ENCODE results near the gene TTYH3.
"Not testable (repeated sequence)": the region's sequence is repeated elsewhere in the genome, so short reads cannot be mapped to it uniquely, and the experiment has no call there.

TTYH3 gene, protein sequence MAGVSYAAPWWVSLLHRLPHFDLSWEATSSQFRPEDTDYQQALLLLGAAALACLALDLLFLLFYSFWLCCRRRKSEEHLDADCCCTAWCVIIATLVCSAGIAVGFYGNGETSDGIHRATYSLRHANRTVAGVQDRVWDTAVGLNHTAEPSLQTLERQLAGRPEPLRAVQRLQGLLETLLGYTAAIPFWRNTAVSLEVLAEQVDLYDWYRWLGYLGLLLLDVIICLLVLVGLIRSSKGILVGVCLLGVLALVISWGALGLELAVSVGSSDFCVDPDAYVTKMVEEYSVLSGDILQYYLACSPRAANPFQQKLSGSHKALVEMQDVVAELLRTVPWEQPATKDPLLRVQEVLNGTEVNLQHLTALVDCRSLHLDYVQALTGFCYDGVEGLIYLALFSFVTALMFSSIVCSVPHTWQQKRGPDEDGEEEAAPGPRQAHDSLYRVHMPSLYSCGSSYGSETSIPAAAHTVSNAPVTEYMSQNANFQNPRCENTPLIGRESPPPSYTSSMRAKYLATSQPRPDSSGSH

DNA sequence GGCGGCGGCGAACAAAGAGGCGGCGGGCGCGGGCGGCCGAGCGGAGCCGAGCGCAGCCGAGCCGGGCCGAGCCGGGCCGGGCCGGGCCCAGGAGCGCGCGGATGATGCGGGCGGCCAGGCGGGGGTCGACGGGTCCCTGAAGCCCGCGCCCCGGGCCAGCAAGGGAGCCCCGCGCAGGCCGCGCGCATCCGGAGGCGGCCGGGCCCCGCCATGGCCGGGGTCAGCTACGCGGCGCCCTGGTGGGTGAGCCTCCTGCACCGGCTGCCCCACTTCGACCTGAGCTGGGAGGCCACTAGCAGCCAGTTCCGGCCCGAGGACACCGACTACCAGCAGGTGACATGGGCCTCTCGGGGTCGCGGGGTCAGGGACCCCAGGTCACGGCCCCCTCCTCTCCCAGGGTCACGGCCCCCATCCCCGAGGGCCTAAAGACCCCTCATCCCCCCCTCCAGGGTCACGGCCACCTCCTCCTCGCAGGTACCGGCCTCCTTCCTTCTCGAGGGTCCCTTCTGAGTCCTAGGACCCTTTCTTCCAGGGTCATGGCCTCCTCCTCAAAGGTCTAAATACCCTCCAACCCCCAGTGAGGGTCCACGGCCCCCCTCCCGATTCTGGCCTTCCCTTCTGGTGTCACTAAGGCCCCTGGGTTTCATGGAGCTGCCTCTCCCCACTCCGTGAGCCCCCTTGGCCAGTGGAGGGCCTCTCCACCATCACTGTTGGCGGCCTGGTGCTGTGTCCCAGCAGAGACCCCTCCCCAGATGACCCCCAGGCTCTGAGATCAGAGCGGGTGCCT lies at the start of gene TTYH3:
Gene TTYH3, plus strand, starts transcription at position 41 of the 787 bp plus-strand sequence. Its CDS starts 170 bp downstream, at position 211.
- DNase-seq: no peak

DNA sequence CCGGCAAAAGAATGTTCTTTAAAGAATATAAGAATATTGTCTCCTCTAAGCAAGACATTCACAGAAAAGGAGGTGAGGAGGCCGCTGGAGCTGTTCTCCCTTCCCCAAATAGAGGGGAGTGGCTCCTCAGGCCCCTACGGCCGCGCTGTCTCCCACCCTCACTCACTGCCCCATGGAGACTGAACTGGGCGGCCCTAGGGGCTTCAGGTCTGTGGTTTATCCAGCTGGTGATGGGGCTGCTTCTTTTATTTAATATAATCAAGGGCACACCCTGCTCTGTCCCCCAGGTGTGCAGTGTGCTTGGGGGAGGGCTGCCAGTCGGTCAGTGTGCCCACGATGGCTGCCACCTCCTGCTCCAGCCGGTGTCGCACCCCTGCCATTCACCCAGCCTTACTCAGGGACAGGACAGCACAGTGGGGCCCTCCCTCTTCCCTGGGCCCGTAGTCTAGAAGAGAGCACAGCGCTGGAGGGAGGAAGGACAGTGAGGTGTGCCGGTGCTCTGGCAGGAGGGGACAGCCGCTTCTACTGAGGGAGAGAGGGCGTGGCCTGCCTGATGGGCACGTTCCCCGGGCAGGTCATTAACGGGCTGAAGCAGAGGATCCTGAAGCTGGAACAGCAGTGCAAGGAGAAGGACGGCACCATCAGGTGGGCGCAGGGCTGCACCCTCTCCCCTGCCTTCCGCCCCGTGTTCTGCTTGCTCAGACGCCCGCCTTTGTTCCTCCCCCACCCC lies 49.6 kb upstream of the TTYH3 start:
- DNase-seq: no peak

DNA sequence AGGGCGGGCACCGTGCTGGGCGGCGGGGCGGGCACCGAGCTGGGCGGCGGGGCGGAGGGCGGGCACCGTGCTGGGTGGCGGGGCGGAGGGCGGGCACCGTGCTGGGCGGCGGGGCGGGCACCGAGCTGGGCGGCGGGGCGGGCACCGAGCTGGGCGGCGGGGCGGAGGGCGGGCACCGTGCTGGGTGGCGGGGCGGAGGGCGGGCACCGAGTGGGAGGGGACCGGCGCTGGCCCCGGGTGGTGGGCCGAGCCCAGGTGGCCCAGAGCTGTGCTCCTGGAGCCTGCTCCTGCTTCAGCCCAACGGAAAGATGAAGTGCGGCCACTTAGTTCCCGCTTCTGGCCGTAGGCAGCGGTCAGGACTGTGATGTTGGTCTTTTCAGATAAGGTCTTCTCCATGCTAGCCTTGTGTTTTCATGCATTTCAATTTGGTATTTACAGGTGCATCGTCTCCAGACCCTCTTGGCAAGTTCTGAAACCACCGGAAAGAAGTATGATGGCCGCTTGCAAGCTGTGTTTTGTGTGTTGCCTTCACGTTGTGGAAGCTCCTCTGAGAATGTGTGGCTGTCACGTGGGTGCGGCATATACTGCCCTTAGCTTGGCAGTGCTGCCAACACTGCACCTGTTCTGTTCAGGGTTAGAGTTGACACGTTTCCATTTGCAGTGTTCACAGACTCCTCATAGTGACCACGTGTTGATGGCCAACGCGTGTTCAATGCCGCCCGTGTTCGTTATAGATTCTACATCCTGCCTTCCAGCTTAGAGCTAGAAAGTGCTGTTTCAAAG lies 47.8 kb upstream of the TTYH3 start:
- no peak for DNase-seq

DNA sequence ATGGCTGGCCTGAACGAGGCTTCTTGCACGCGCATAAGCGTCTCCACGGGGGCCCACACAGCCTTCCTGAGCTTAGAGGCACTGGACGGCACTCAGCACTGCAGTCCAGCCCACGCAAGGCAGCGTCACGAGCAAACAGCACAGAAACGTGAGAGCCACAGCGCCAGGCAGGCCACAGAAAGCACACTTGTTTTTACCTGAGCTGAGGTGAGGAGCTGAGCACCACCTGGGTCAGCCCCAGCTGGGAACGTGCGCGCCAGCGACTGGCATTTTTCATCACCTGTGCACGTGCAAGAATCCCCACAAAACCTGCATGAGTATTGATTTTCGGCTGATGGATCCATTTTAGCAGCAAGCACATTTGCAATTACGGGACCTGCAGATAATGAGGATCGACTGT lies 46.3 kb upstream of the TTYH3 start:
- no peak for DNase-seq

DNA sequence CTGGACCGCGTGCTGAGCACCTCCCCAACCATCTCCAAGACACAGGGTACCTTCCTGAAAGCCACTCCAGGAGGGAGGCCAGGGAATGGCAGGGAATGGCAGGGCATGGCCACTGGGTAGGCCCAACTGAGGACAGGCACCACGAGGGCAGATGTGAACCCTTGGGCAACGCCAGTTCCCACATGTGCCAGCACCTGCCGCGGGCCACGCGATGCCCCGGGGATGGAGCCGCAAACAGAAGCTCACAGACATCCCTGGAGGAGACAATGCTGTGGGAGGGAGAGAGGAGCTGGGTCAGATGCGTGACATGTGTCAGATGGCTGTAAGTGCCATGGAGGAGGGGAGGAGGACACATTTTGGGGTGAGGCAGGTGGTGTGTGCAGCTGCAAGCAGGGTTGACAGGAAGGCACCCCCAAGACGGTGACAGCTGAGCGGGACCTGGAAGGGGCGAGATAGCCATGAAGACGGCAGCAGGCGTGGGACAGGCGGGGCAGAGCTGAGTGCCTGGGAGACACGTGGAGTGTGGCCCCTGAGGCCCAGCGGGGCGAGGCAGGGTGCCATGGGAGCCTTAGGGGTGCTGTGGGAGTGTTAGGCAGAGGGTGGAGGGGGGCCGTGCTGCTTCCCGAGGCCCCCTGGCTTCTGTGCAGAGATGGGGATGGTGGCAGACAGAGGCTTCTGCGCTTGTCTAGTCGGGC lies 45.3 kb upstream of the TTYH3 start:
- DNase-seq: no peak

DNA sequence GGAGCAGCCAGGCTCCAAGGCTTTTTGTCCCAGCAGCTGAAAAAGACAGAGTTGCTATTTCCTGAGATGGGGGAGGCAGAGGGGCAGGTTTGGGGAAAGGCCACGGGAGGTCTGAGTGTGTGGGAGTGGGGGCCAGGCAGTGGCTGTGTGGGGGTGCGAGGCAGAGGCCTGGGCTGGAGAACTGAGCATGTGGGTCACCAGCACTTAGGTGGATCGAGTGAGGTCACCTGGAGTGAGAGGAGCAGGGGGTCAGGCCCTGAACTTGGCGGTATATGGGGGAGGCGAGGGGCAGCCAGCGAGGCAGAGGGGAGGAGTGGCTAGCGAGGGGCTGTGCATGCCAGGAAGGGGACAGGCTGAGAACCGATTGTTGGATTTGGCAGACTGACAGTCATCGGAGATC lies 44.7 kb upstream of the TTYH3 start:
- DNase-seq: no peak

DNA sequence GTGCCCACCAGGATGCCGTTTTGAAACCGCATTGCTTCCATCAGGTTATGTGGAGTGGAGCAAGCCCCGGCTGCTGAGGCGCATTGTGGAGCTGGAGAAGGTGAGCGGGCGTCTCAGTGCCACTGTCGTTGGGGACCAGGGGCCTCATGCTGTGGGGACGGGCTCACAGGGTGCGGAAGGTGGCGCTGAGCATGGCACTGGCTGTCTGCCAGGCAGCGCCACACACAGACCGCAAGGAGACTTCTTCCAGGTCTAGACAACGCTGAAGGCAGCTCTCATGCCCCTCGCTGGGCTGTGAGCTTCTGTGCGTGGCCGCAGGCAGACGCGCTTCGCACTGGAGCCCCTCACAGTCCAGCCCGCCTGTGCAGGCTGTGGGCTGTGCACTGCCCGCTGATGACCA lies 44.0 kb upstream of the TTYH3 start:
- no peak for DNase-seq

DNA sequence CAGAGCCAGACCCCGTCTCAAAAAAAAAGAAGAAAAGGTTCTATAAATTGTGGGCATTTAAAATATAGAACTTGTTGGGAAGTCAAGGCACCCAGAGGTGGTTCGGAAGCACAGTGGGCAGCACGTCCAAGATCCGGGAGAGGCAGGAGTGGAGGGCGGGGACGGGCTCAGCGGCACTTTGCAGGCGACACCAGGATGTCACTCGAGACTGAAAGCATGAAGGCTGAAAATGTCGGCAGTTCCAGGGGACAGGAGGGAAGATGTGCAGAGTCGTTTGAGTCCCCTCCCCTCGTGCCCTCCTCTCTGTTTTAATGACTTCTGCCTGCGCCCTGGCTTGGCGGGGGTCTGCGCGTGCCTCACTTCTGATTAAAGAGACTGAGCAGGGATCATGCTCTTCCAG lies 42.4 kb upstream of the TTYH3 start:
- DNase-seq: no peak

DNA sequence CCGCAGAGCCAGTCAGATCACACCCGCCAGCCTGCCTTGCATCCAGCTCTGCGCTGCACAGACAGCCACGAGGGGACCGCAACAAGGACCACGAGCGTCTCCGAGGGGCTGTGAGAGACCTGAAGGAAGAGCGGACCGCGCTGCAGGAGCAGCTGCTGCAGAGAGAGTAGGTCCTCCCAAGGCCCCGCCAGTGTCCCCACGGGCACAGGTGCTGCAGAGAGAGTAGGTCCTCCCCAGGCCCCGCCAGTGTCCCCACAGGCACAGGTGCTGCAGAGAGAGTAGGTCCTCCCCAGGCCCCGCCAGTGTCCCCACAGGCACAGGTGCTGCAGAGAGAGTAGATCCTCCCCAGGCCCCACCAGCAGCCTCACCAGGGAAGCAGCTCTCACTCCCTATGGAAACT lies 41.8 kb upstream of the TTYH3 start:
- not testable (repeated sequence) for DNase-seq

DNA sequence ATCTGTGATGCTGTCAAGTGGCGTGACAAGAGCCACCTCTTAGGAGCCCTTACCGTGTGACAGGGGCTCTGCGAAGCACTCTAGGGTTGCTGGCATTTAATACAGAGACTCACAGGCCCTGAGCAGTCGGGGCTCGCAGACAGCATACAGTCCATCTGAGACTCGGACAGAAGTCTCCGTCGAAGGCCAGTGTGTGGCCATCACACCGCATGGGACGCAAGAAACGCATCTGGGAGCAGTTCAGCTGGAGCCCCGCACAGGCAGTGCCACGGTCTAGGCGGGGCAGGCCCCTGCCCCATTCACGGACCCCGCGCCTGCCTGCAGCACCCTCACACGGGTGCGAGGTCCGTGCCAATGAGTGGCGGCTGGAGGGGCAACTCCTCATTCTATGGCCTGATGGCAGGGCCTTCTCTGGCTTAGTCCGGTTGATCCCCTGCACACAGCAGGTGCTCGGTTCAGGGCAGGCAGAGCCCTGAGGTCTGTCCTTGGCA lies 39.4 kb upstream of the TTYH3 start:
- no peak for DNase-seq

DNA sequence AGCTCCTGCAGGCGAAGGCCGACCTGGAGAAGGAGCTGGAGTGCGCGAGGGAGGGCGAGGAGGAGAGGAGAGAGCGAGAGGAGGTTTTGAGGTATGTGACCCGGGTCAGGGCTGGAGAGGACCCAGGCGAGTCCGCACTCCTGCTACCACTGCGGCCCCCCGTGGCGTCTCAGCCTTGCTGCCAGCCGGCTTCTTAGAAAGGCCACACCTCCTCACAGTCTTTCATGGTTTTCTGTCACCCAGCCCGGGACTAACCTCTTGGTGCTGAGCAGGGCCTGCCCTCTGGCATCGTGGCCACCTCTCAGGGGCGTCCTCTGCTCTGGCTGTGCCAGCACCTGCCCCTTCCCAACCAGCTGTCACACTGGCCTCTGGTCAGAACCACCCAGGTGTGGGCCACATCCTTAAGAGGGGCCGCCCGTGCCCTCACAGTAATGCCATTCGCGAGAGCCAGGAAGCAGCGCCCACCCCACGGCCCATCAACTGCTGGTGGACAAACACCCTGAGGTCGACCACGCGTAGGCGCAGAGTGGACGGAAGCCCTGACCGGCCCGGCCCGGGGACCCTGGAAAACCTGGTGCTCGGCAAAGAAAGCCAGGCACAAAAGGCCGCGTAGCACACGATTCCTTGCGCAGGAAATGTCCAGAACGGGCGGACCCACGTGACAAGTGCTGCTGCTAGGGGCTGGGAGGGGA lies 38.6 kb upstream of the TTYH3 start:
- DNase-seq: no peak

DNA sequence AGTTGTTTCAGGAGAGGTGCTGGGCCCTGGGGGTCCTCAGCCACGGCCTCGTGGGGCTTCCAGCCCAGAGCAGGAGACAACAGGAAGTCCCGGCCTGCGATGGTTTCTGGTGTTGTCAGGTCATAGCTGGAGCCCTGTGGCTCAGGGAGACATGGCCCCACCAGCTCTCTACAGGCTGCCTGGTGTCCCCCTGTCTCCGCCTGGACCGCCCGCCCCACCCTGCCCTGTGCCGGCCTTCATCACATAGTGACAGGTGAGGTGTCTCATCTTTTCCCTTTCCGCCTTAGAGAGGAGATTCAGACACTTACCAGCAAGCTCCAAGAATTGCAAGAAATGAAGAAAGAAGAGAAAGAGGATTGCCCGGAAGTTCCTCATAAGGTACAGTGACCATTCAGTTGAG lies 37.2 kb upstream of the TTYH3 start:
- DNase-seq: no peak

DNA sequence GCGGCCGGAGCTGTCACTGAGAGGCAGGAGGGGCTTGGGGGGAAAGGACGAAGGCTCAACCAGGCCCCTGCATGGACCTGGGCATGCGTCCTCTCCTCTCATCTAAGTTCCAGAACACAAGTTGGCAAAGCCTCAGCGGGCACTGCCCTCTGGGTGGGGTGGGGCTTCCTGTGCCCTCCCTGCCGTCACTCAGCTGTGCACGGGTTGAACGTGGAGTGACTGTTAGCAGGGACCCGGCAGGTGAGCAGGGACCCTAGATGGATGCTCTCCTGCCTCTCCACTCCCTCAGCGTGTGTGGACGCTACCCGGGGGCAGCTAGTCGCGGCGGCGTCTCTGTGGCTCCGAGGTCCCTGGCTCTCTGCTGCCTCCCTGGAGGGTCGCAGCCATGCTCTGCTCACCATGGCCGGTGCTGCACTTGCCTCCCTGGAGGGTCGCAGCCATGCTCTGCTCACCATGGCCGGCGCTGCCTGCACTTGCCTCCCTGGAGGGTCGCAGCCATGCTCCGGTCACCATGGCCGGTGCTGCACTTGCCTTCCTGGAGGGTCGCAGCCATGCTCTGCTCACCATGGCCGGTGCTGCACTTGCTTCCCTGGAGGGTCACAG lies 36.4 kb upstream of the TTYH3 start:
- no peak for DNase-seq

DNA sequence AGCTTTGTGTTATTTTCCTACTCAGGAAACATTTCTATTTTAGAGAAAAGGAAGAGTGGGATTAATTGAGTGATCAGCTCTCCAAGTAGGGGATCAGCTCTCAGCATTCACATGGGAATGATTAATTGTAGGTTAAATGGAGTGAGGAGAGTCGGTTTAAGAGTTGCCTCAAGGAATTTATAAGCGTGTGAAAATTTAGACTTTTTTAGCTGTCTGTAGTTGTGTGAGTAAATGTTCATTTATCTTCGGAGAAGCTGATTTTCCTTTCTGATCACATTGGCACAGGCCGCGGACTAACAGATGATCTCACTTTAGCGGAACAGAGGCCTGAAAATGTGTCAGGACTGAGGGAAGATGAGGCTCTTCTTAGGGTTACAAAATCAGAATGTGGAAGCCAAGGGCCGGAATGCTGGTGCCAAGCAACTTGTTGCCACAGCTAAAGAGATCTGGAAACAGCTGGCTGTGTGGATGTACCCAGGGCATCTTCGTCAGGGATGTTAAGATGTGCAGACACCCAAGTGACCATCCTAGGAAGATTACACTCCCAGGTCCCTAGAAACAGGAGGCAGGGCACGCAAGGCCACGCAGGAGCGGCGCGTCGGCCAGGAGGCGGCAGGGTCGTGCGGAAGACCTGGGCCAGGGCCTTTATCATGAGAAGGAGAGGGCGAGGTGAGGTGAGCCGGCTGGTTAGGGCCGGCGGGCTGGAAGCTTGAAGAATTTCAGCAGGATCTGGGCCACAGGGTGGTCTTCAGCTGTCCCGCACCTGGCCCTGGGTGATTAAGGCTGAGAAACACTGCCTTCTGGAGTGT lies 35.1 kb upstream of the TTYH3 start:
- DNase-seq: no peak

DNA sequence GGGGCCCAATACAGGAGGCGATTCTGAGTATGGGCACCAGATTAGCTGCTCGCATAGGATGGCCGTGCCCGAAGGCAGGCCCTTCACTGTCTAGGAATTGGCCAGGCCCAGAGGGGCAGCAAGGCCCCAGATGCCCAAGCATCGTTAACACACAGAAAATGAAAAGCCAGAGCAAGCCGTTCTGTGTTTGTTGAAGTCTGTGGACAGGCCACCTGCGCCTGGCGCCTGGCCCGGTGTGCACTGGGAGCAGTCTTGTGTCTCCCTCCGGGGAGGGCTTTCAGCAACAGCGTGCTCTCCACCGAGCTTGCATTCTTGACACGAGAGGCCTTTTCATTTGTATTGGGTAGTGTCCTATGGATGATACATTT lies 34.5 kb upstream of the TTYH3 start:
- DNase-seq: no peak

DNA sequence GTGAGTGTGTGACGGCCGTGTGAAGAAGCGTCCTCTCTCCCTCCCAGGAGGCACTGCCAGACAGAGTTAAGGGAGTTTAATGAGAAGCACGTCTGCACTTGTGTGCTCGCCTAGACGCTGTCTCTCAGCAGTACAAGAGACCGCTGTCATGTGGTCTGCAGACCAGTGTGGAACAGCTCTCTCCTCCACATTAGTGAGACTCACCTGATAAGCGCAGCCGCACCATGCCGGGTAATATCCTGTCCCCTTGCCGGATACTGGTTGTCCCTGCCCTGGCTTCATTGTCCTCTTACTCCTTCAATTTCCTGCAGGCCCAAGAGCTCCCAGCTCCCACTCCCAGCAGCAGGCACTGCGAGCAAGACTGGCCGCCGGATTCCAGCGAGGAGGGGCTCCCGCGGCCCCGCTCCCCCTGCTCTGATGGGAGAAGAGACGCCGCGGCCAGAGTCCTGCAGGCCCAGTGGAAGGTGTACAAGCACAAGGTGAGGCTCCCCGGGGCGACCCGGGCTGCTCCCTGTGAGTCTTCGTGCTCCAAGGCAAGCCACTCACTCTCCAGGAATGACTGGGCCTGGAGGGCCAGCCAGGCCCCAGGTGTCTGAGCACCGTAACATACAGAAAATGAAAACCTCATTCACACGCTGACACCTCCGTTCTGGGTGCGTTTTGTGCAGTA lies 33.5 kb upstream of the TTYH3 start:
- DNase-seq: no peak

DNA sequence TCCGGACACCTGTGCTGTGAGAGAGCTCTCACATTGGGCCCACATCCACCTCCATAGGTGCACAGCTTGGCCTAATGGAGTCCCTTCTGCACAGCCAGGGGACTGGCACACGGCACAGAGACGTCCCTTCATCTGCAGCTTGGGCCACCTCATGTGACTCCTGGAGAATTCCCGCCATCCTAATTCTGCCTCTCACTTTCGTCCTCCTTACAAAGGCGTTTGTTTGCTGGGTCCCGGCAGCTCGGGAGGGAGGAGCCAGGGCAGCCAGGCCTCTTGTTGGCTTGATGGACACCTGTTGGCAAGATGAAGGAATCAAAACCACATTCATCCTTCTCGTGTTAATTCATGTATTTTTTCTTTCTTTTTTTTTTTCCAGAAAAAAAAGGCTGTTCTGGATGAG lies 30.7 kb upstream of the TTYH3 start:
- DNase-seq: no peak

DNA sequence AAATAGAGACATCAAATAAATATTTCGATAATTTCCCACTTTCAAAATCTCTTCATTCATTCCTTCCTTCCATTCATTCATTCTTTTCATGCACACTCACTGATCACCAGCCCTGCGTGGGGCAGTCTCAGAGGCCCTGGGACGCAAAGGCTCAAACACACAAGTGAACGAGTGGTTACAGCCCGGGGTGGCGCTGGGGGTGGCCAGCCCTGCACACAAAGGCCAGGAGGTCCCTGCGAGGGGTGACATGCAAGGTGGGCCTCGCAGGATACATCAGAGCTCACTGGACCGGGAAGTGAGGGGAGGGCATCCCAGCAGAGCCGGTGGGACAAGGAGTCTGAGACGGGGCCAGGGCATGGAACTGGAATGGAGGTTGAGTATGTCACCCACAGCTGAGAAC lies 29.9 kb upstream of the TTYH3 start:
- no peak for DNase-seq

DNA sequence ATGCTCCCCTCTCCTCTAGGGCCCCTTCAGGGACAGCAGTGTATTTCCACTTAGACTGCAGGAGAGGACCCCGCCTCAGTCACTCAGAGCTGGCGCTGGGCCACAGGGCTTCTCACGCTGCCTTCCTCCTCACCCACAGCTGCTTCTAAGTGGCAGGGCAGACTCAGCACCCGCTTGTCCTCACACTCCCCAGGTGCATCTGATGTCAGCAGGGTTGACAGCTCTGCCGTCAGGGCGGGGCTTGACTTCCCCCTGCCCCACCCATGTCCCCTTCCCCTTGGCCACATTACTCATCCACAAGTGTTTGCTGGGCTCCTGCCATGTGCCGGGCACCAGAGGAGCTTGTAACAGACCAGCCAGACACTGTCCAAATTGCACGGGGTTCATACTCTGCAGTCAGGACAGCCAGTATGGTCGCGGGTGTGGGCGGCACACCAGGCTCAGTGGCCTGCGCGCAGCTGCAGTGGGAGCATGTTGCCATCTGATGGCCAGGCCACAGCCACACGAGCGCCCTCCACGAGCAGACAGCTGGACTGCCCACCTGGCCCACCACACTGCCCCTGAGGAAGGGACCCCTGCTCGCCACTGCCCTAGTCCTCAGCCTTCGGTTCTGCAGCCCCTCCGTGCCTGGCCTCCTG lies 29.3 kb upstream of the TTYH3 start:
- no peak for DNase-seq
